BJ (cell line): ENCODE data around the gene ZNF575. TPM values are rescaled to one million over a fixed set of nuclear protein-coding genes. Genes with fewer than 3 reads are reported as not detected.

ENCODE experiments used
- CTCF ChIA-PET: fragments of 350-600 bp; formaldehyde crosslinking; extraction: SDS; loops from one replicate; lab custom pipeline; 2021; ENCODE audit warnings: antibody characterized with exemption, inconsistent platforms; lab: Yijun Ruan, JAX
- POLR2A ChIA-PET: fragments of 300-600 bp; sonication (Branson Sonifier 250); formaldehyde crosslinking; extraction: SDS; loops from one replicate; lab custom pipeline; 2021; ENCODE audit warnings: antibody characterized with exemption; lab: Charles Lee
- DNase-seq: peaks from one replicate; pipeline ENCODE4 v3.0.0-alpha.2; 2011; ENCODE audit warnings: low read depth
- H3K27me3 ChIP-seq: 2 replicates; pipeline ENCODE4 v1.6.0; 2011; ENCODE audit warnings: low read length; ENCODE audit not compliant: control insufficient read depth, insufficient read depth
- H3K36me3 ChIP-seq: 2 replicates; pipeline ENCODE4 v1.5.1; 2011; ENCODE audit warnings: low read length; ENCODE audit not compliant: control insufficient read depth, insufficient read depth
- H3K4me3 ChIP-seq: 2 replicates; pipeline ENCODE4 v1.5.1; 2011; ENCODE audit warnings: low read depth, mild to moderate bottlenecking, control low read depth, low read length
- polyA plus RNA-seq: library from polyadenylated mRNA; depleted of rRNA; stranded (reverse); fragments of >200 nt; gene quantifications from 2 replicates; pipeline ENCODE4 v1.2.3, GENCODE V29; 2011
- TF ChIP-seq, protein P1 (sequence below): IDR thresholded peaks from 2 replicates; pipeline ENCODE4 v1.5.1; 2011; ENCODE audit warnings: low read depth, mild to moderate bottlenecking, control low read depth, inconsistent platforms, low read length, moderate library complexity; ENCODE audit not compliant: insufficient read depth

ZNF575 gene
- polyA plus RNA-seq, 1 experiment, result 0.09 TPM

DNA sequence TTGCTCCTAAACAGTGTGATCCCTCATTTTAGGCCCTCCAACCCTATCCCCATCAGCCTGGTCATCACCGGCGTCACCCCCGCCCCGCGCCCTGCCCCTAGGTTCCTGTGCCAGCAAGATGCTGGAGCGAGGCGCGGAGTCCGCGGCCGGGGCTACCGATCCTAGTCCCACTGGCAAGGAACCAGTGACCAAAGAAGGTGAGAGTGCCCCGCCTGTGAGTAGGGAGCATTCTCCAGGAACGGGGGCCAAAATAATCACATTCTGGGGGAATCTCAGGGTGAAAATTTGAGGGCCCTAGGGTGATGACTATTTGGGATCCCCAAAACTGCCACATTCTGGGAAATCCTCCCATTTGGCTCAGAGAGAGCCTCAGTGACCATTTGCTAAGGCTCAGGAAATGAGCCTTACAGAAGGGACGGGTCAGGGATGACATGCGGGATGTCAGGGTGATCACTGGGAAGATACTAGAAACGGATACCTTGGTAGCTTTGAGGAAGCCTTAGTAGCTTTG is 1.4 kb downstream of the ZNF575 start:
- H3K36me3 ChIP-seq, result no peaks in the 10 kb centered on the region
- peak overlapping the region; percentile 28 for H3K4me3 ChIP-seq
- no peak for DNase-seq
- ChIA-PET CTCF (interaction anchor here (1.1 to 4.7 kb wide), 5 partner anchors 15 to 342 kb away, joined by 3 to 43 read pairs (median 5); partner anchors contain the start of genes IRGQ and ZNF576), POLR2A (interaction anchor here (0.7 kb wide), 1 partner anchor 114 kb away, joined by 5 read pairs; no protein-coding TSS in a partner anchor)
- TF ChIP-seq, protein P1, sequence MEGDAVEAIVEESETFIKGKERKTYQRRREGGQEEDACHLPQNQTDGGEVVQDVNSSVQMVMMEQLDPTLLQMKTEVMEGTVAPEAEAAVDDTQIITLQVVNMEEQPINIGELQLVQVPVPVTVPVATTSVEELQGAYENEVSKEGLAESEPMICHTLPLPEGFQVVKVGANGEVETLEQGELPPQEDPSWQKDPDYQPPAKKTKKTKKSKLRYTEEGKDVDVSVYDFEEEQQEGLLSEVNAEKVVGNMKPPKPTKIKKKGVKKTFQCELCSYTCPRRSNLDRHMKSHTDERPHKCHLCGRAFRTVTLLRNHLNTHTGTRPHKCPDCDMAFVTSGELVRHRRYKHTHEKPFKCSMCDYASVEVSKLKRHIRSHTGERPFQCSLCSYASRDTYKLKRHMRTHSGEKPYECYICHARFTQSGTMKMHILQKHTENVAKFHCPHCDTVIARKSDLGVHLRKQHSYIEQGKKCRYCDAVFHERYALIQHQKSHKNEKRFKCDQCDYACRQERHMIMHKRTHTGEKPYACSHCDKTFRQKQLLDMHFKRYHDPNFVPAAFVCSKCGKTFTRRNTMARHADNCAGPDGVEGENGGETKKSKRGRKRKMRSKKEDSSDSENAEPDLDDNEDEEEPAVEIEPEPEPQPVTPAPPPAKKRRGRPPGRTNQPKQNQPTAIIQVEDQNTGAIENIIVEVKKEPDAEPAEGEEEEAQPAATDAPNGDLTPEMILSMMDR, result no peak
- no peaks in the 10 kb centered on the region for H3K27me3 ChIP-seq

DNA sequence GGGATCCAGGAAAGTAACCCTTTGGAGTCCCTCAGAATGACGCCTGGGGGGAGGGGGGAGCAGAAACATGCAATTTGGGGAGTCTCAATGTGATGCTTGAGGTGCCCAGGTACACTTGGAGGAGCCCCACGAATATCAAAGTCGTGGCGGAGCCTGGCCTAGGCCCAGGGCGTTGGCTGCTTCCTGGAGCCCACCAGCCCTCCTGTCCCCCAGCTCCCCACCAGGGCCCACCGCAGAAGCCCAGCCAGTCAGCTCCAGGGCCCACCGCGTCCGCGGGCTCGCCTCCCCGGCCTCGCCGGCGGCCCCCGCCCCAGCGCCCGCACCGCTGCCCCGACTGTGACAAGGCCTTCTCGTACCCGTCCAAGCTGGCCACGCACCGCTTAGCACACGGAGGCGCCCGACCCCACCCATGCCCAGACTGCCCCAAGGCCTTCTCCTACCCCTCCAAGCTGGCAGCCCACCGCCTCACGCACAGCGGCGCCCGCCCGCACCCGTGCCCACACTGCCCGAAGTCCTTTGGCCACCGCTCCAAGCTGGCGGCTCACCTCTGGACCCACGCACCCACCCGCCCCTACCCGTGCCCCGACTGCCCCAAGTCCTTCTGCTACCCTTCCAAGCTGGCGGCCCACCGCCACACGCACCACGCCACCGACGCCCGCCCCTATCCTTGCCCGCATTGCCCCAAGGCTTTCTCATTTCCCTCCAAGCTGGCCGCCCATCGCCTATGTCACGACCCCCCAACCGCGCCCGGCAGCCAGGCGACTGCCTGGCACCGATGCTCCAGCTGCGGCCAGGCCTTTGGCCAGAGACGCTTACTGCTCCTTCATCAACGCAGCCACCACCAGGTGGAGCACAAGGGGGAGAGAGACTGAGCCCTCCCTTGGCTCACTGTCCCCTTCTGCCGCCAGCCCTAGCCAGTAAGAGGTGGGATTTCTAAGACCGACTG is 2.1 kb downstream of the ZNF575 start:
- Histone ChIP-seq H3K27me3 (no peaks in the 10 kb centered on the region), H3K36me3 (no peaks in the 10 kb centered on the region; the same call in 1 of the 2 replicates), H3K4me3 (no peak overlapping the region)
- ChIA-PET CTCF (interaction anchor here (0.9 to 4.7 kb wide), 14 partner anchors 10 to 343 kb away, joined by 3 to 43 read pairs (median 4); partner anchors contain the start of genes IRGQ, XRCC1 and ZNF576), POLR2A (no interaction called here)
- TF ChIP-seq, protein P1, result peak; percentile 72
- DNase-seq, result no peak

DNA sequence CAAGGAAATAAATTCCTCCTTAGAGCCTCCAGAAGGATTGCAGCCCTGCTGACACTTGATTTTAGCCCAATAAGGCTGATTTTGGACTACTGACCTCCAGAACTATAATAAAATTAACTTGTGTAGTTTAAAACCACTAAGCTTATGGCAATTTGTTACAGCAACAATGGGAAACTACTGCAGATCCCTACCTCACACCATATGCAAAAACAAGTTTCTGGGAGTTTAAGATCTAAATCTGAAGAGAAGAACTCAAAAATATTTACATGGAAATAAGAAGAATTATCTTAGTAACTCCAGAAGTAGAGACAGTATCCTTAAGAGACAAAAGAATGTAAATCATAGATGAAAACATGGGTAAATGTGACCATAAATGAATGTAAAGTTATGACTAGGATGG is 5.9 kb downstream of the ZNF575 start:
- H3K27me3 ChIP-seq, result no peaks in the 10 kb centered on the region
- CTCF ChIA-PET, result interaction anchor here (1.2 kb wide), 1 partner anchor 36 kb away, joined by 3 read pairs; the partner anchor contains the start of gene XRCC1
- no peak for DNase-seq
- H3K36me3 ChIP-seq, result peaks cover 9% of the 10 kb centered on the region
- TF ChIP-seq, protein P1, result no peak
- POLR2A ChIA-PET, result no interaction called here
- no peak overlapping the region for H3K4me3 ChIP-seq

DNA sequence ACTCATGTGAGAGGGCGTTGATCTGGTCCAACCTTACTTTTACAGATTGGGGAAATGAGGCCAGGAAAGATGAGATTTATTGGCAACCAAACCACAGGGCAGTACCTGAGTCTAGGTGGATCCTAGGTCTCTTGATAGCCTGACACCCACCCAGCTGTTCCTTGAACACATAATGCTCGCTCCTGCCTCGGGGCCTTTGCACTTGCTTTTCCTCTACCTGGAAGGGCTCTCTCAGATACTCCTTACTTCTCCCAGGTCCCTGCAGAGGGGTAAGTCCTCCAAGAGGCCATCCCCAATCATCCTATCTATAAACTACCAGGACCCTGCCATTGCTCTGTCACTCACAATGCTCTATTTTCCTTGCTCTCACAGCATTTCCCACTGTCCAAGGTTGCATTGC is 7.4 kb downstream of the ZNF575 start:
- ChIA-PET CTCF (no interaction called here), POLR2A (no interaction called here)

More for the DNA sequence above, 7.4 kb downstream of the ZNF575 start:
- Histone ChIP-seq H3K4me3 (no peak overlapping the region), H3K27me3 (no peaks in the 10 kb centered on the region), H3K36me3 (peaks cover 11% of the 10 kb centered on the region)
- TF ChIP-seq, protein P1, result no peak
- DNase-seq, result no peak
